ENCODE results near the gene LRMDA.

DNA sequence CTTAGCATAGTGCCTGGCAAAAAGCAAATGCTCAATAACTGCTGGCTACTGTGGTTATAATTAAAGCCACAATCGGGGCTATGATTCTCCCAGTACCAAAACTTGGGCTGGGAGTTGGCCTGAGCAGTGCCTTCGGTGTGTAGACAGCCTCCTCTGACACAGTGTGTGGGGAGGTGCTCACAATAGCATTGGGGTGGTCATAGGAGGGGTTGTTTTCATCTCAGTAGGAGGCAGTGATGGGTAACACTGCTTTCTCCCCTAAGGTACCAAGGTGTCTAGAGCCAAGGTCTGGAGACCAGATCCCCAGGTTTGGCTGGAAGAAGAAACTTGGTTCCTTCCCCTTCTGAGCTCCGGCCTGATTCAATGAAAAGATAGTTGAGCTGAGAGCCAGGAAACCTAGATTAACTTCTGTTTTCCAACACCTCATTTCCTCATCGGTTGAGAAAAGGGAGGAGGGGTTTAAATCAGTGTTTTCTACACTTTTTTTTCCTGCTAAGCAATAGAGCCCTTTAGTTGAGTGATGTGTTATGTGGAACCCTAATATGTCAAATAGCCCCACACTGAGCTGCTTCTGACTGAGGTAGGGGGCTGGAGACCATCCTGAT is 68.2 kb downstream of the LRMDA start:
- TF ChIP-seq, protein P1, sequence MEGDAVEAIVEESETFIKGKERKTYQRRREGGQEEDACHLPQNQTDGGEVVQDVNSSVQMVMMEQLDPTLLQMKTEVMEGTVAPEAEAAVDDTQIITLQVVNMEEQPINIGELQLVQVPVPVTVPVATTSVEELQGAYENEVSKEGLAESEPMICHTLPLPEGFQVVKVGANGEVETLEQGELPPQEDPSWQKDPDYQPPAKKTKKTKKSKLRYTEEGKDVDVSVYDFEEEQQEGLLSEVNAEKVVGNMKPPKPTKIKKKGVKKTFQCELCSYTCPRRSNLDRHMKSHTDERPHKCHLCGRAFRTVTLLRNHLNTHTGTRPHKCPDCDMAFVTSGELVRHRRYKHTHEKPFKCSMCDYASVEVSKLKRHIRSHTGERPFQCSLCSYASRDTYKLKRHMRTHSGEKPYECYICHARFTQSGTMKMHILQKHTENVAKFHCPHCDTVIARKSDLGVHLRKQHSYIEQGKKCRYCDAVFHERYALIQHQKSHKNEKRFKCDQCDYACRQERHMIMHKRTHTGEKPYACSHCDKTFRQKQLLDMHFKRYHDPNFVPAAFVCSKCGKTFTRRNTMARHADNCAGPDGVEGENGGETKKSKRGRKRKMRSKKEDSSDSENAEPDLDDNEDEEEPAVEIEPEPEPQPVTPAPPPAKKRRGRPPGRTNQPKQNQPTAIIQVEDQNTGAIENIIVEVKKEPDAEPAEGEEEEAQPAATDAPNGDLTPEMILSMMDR (IDR thresholded peaks at IDR 0.05) = no peak
- TF ChIP-seq POLR2A (IDR thresholded peaks at IDR 0.05) (no peak), POLR2AphosphoS5 (IDR thresholded peaks at IDR 0.05) (no peak)
